ENCODE measurements around the gene ZNF683.

- TF ChIP-seq POLR2A (IDR thresholded peaks at IDR 0.05; ENCODE audit: low read length) (no peak), GATA1 (IDR thresholded peaks at IDR 0.05; ENCODE audit: low read depth, low read length) (no peak)
Observed at GRCh38 chr1:26354972-26355371, 17.6 kb downstream of the ZNF683 start.

All from erythroblast (primary cell).